HEK293 (cell line): ENCODE results near the gene TMEM229B.
A peak's percentile ranks its signal among the peaks of the same experiment; 100 is the strongest.

Experiments
- BCL6B ChIP-seq: fragments of 450-650 bp; formaldehyde crosslinking; IDR thresholded peaks from 2 replicates; pipeline ENCODE4 v1.5.1; 2017; ENCODE audit warnings: missing biosample characterization, missing genetic modification characterization
- CTCF ChIP-seq: fragments of 450-650 bp; formaldehyde crosslinking; IDR thresholded peaks from 2 replicates; pipeline ENCODE4 v1.5.1; 2016; ENCODE audit warnings: missing biosample characterization, missing genetic modification characterization
- KLF1 ChIP-seq: fragments of 450-650 bp; formaldehyde crosslinking; IDR thresholded peaks from 2 replicates; pipeline ENCODE4 v1.5.1; 2016; ENCODE audit warnings: missing biosample characterization, missing genetic modification characterization
- PRDM1 ChIP-seq: fragments of 450-650 bp; formaldehyde crosslinking; IDR thresholded peaks from 2 replicates; pipeline ENCODE4; 2016; ENCODE audit warnings: missing biosample characterization, missing genetic modification characterization
- PRDM10 ChIP-seq: fragments of 450-650 bp; formaldehyde crosslinking; IDR thresholded peaks from 2 replicates; pipeline ENCODE4 v1.5.1; 2016; ENCODE audit warnings: missing biosample characterization, missing genetic modification characterization
- REPIN1 ChIP-seq: fragments of 450-650 bp; formaldehyde crosslinking; IDR thresholded peaks from 2 replicates; pipeline ENCODE4 v1.5.1; 2017; ENCODE audit warnings: missing biosample characterization, missing genetic modification characterization, low read depth
- SP3 ChIP-seq: fragments of 450-650 bp; formaldehyde crosslinking; IDR thresholded peaks from 2 replicates; pipeline ENCODE4 v1.5.1; 2016; ENCODE audit warnings: missing biosample characterization, missing genetic modification characterization
- YY1 ChIP-seq: fragments of 450-650 bp; formaldehyde crosslinking; IDR thresholded peaks from 2 replicates; pipeline ENCODE4 v1.5.1; 2018; ENCODE audit warnings: missing biosample characterization, missing genetic modification characterization
- ZIC2 ChIP-seq: fragments of 450-650 bp; formaldehyde crosslinking; IDR thresholded peaks from 2 replicates; pipeline ENCODE4 v1.5.1; 2016; ENCODE audit warnings: missing biosample characterization, missing genetic modification characterization
- ZNF114 ChIP-seq: fragments of 450-650 bp; formaldehyde crosslinking; IDR thresholded peaks from 2 replicates; pipeline ENCODE4 v1.5.0; 2017; ENCODE audit warnings: missing biosample characterization, missing genetic modification characterization
- ZNF274 ChIP-seq, 2 experiments: fragments of 200-500 bp in 1 of 2; fragments of 450-650 bp in 1 of 2; sonication (Bioruptor generic) in 1 of 2; formaldehyde crosslinking in 1 of 2; IDR thresholded peaks; 2 replicates each; pipeline versions ENCODE4 v1.5.1 to v1.6.1; 2014 to 2016; ENCODE audit warnings: borderline replicate concordance in 1 of 2, inconsistent platforms in 1 of 2, low read length in 1 of 2, missing biosample characterization in 1 of 2, missing genetic modification characterization in 1 of 2
- ZNF302 ChIP-seq: fragments of 450-650 bp; formaldehyde crosslinking; IDR thresholded peaks from 2 replicates; pipeline ENCODE4 v1.5.1; 2016; ENCODE audit warnings: missing biosample characterization, missing genetic modification characterization, low read depth
- ZNF391 ChIP-seq: fragments of 450-650 bp; formaldehyde crosslinking; IDR thresholded peaks from 2 replicates; pipeline ENCODE4 v1.5.1; 2016; ENCODE audit warnings: low read depth, missing biosample characterization, missing genetic modification characterization, borderline replicate concordance
- ZNF521 ChIP-seq: fragments of 450-650 bp; formaldehyde crosslinking; IDR thresholded peaks from 2 replicates; pipeline ENCODE4 v1.5.1; 2017; ENCODE audit warnings: missing biosample characterization, mild to moderate bottlenecking, missing genetic modification characterization
- ZNF529 ChIP-seq: fragments of 450-650 bp; formaldehyde crosslinking; IDR thresholded peaks from 2 replicates; pipeline ENCODE4 v1.5.1; 2017; ENCODE audit warnings: missing genetic modification characterization, missing biosample characterization; ENCODE audit not compliant: insufficient replicate concordance
- ZNF544 ChIP-seq: fragments of 450-650 bp; formaldehyde crosslinking; IDR thresholded peaks from 2 replicates; pipeline ENCODE4 v1.5.0; 2017; ENCODE audit warnings: missing biosample characterization, missing genetic modification characterization
- ZNF549 ChIP-seq: fragments of 450-650 bp; IDR thresholded peaks from 2 replicates; pipeline ENCODE4 v1.5.1; 2018; ENCODE audit warnings: missing biosample characterization, missing genetic modification characterization, mild to moderate bottlenecking, inconsistent platforms, moderate library complexity
- ZNF555 ChIP-seq: fragments of 450-650 bp; formaldehyde crosslinking; conservative IDR thresholded peaks from 2 replicates; pipeline ENCODE4 v1.5.1; 2017; ENCODE audit warnings: missing biosample characterization, mild to moderate bottlenecking, missing genetic modification characterization, inconsistent platforms
- ZNF654 ChIP-seq: fragments of 450-650 bp; formaldehyde crosslinking; IDR thresholded peaks from 2 replicates; pipeline ENCODE4 v1.5.1; 2016; ENCODE audit warnings: low read depth, missing biosample characterization, missing genetic modification characterization
- ZNF664 ChIP-seq: fragments of 450-650 bp; formaldehyde crosslinking; IDR thresholded peaks from 2 replicates; pipeline ENCODE4 v1.5.1; 2016; ENCODE audit warnings: missing biosample characterization, missing genetic modification characterization
- ZXDB ChIP-seq: fragments of 450-650 bp; formaldehyde crosslinking; IDR thresholded peaks from 2 replicates; pipeline ENCODE4 v1.5.1; 2016; ENCODE audit warnings: missing biosample characterization, missing genetic modification characterization
- TF ChIP-seq, protein P1 (sequence below): fragments of 450-650 bp; formaldehyde crosslinking; IDR thresholded peaks from 2 replicates; pipeline ENCODE4 v1.5.1; 2017; ENCODE audit warnings: missing biosample characterization, missing genetic modification characterization
- TF ChIP-seq, protein P2 (sequence below): fragments of 450-650 bp; formaldehyde crosslinking; IDR thresholded peaks from 2 replicates; pipeline ENCODE4 v1.5.1; 2016; ENCODE audit warnings: missing biosample characterization, missing genetic modification characterization
- TF ChIP-seq, protein P3 (sequence below): fragments of 450-650 bp; formaldehyde crosslinking; IDR thresholded peaks from 2 replicates; pipeline ENCODE4 v1.5.1; 2016; ENCODE audit warnings: missing biosample characterization, missing genetic modification characterization, low read depth

Gene TMEM229B

GRCh38 chr14:67532998-67533753 lies 44.7 kb upstream of the TMEM229B start, which contains the start of gene PLEKHH1 (continued):
- TF ChIP-seq ZNF391 = no peak
- TF ChIP-seq ZNF521 (tag by site-specific recombination) = no peak
- TF ChIP-seq ZNF529 (tag by site-specific recombination) = no peak
- TF ChIP-seq ZNF654 (tag by site-specific recombination) = no peak
- no peak for TF ChIP-seq ZNF274 (IDR thresholded peaks at IDR 0.05; ENCODE audit: low read length)
- no peak for TF ChIP-seq ZNF274 (tag by site-specific recombination; IDR thresholded peaks at IDR 0.05; ENCODE audit: borderline replicate concordance)
- TF ChIP-seq, protein P1, sequence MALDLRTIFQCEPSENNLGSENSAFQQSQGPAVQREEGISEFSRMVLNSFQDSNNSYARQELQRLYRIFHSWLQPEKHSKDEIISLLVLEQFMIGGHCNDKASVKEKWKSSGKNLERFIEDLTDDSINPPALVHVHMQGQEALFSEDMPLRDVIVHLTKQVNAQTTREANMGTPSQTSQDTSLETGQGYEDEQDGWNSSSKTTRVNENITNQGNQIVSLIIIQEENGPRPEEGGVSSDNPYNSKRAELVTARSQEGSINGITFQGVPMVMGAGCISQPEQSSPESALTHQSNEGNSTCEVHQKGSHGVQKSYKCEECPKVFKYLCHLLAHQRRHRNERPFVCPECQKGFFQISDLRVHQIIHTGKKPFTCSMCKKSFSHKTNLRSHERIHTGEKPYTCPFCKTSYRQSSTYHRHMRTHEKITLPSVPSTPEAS (tag by site-specific recombination) = no peak
- TF ChIP-seq ZNF549 (tag by site-specific recombination) = no peak
- TF ChIP-seq, protein P2, sequence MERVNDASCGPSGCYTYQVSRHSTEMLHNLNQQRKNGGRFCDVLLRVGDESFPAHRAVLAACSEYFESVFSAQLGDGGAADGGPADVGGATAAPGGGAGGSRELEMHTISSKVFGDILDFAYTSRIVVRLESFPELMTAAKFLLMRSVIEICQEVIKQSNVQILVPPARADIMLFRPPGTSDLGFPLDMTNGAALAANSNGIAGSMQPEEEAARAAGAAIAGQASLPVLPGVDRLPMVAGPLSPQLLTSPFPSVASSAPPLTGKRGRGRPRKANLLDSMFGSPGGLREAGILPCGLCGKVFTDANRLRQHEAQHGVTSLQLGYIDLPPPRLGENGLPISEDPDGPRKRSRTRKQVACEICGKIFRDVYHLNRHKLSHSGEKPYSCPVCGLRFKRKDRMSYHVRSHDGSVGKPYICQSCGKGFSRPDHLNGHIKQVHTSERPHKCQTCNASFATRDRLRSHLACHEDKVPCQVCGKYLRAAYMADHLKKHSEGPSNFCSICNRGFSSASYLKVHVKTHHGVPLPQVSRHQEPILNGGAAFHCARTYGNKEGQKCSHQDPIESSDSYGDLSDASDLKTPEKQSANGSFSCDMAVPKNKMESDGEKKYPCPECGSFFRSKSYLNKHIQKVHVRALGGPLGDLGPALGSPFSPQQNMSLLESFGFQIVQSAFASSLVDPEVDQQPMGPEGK (tag by site-specific recombination) = peak; percentile 90
- no peak for TF ChIP-seq CTCF (tag by site-specific recombination)
- TF ChIP-seq, protein P3, sequence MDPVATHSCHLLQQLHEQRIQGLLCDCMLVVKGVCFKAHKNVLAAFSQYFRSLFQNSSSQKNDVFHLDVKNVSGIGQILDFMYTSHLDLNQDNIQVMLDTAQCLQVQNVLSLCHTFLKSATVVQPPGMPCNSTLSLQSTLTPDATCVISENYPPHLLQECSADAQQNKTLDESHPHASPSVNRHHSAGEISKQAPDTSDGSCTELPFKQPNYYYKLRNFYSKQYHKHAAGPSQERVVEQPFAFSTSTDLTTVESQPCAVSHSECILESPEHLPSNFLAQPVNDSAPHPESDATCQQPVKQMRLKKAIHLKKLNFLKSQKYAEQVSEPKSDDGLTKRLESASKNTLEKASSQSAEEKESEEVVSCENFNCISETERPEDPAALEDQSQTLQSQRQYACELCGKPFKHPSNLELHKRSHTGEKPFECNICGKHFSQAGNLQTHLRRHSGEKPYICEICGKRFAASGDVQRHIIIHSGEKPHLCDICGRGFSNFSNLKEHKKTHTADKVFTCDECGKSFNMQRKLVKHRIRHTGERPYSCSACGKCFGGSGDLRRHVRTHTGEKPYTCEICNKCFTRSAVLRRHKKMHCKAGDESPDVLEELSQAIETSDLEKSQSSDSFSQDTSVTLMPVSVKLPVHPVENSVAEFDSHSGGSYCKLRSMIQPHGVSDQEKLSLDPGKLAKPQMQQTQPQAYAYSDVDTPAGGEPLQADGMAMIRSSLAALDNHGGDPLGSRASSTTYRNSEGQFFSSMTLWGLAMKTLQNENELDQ (tag by site-specific recombination) = no peak
- TF ChIP-seq YY1 = no peak
- peak; percentile 55 for TF ChIP-seq ZXDB (tag by site-specific recombination)
- no peak for TF ChIP-seq ZNF544 (tag by site-specific recombination)
- TF ChIP-seq PRDM10 (tag by site-specific recombination) = no peak
- no peak for TF ChIP-seq REPIN1 (tag by site-specific recombination)
- no peak for TF ChIP-seq BCL6B (tag by site-specific recombination)
- no peak for TF ChIP-seq ZNF302
- TF ChIP-seq SP3 (tag by site-specific recombination) = peak; percentile 45
- TF ChIP-seq ZNF555 (tag by site-specific recombination) = no peak
- TF ChIP-seq PRDM1 (tag by site-specific recombination) = no peak
- no peak for TF ChIP-seq ZNF114 (tag by site-specific recombination)
- no peak for TF ChIP-seq ZNF664
- peak; percentile 98 for TF ChIP-seq ZIC2 (tag by site-specific recombination)
- TF ChIP-seq KLF1 (tag by site-specific recombination) = 0 out of 2 replicates have a peak, but pooled peaks have one; percentile 24
